ENCODE results near the gene C8G.
A peak's percentile ranks its signal among the peaks of the same experiment; 100 is the strongest.

Gene C8G

GRCh38 chr9:136941231-136942111, 3.6 kb upstream of the C8G start:
- Histone ChIP-seq H3K79me2 (ENCODE audit: control insufficient read depth, insufficient read depth, low read length, unreplicated experiment) (peaks cover 33% of the 10 kb centered on the region), H3K27me3 (ENCODE audit: insufficient read depth, low read length) (no peaks in the 10 kb centered on the region), H3K4me1 (ENCODE audit: control insufficient read depth, insufficient read depth, low read length, unreplicated experiment) (peaks cover 7% of the 10 kb centered on the region), H3K4me3 (ENCODE audit: low read depth, low read length) (no peak overlapping the region; the same call in 1 of the 2 replicates), H3K27ac (ENCODE audit: low read depth, low read length) (no peak overlapping the region), H3K36me3 (ENCODE audit: insufficient read depth, low read length) (peaks cover 37% of the 10 kb centered on the region; the same call in 1 of the 2 replicates), H2AFZ (ENCODE audit: low read length, unreplicated experiment) (no peak overlapping the region)

- Histone ChIP-seq H3K36me3 (ENCODE audit: insufficient read depth, low read length) (peaks cover 37% of the 10 kb centered on the region; the same call in 1 of the 2 replicates), H3K27me3 (ENCODE audit: insufficient read depth, low read length) (no peaks in the 10 kb centered on the region), H2AFZ (ENCODE audit: low read length, unreplicated experiment) (no peak overlapping the region), H3K4me1 (ENCODE audit: control insufficient read depth, insufficient read depth, low read length, unreplicated experiment) (peaks cover 7% of the 10 kb centered on the region), H3K79me2 (ENCODE audit: control insufficient read depth, insufficient read depth, low read length, unreplicated experiment) (peaks cover 33% of the 10 kb centered on the region), H3K4me3 (ENCODE audit: low read depth, low read length) (peak overlapping the region; percentile 99), H3K27ac (ENCODE audit: low read depth, low read length) (no peak overlapping the region)
Measured at GRCh38 chr9:136942112-136942880, 2.7 kb upstream of the C8G start.

- H3K27ac ChIP-seq (ENCODE audit: low read depth, low read length): no peak overlapping the region
- no peak overlapping the region for H2AFZ ChIP-seq (ENCODE audit: low read length, unreplicated experiment)
- peaks cover 37% of the 10 kb centered on the region; the same call in 1 of the 2 replicates for H3K36me3 ChIP-seq (ENCODE audit: insufficient read depth, low read length)
- peak overlapping the region; percentile 99 for H3K4me3 ChIP-seq (ENCODE audit: low read depth, low read length)
- peaks cover 9% of the 10 kb centered on the region for H3K4me1 ChIP-seq (ENCODE audit: control insufficient read depth, insufficient read depth, low read length, unreplicated experiment)
- peaks cover 33% of the 10 kb centered on the region for H3K79me2 ChIP-seq (ENCODE audit: control insufficient read depth, insufficient read depth, low read length, unreplicated experiment)
- no peaks in the 10 kb centered on the region for H3K27me3 ChIP-seq (ENCODE audit: insufficient read depth, low read length)
Measured at GRCh38 chr9:136942881-136943230, 2.2 kb upstream of the C8G start.

- Histone ChIP-seq H3K4me1 (ENCODE audit: control insufficient read depth, insufficient read depth, low read length, unreplicated experiment) (peaks cover 13% of the 10 kb centered on the region), H3K36me3 (ENCODE audit: insufficient read depth, low read length) (peaks cover 37% of the 10 kb centered on the region; the same call in 1 of the 2 replicates), H3K27me3 (ENCODE audit: insufficient read depth, low read length) (no peaks in the 10 kb centered on the region), H3K4me3 (ENCODE audit: low read depth, low read length) (peak overlapping the region; percentile 99), H3K79me2 (ENCODE audit: control insufficient read depth, insufficient read depth, low read length, unreplicated experiment) (peaks cover 33% of the 10 kb centered on the region), H3K27ac (ENCODE audit: low read depth, low read length) (peak overlapping the region; percentile 78), H2AFZ (ENCODE audit: low read length, unreplicated experiment) (peak overlapping the region; percentile 50)
Measured at GRCh38 chr9:136943291-136944211, 1.5 kb upstream of the C8G start.

GRCh38 chr9:136944212-136944518, 878 bp upstream of the C8G start:
- peaks cover 13% of the 10 kb centered on the region for H3K4me1 ChIP-seq (ENCODE audit: control insufficient read depth, insufficient read depth, low read length, unreplicated experiment)
- H3K36me3 ChIP-seq (ENCODE audit: insufficient read depth, low read length): peaks cover 33% of the 10 kb centered on the region; the same call in 1 of the 2 replicates
- peak overlapping the region; percentile 99 for H3K4me3 ChIP-seq (ENCODE audit: low read depth, low read length)
- H3K27ac ChIP-seq (ENCODE audit: low read depth, low read length): peak overlapping the region; percentile 78
- H3K27me3 ChIP-seq (ENCODE audit: insufficient read depth, low read length): no peaks in the 10 kb centered on the region
- H3K79me2 ChIP-seq (ENCODE audit: control insufficient read depth, insufficient read depth, low read length, unreplicated experiment): peaks cover 33% of the 10 kb centered on the region
- H2AFZ ChIP-seq (ENCODE audit: low read length, unreplicated experiment): peak overlapping the region; percentile 50

GRCh38 chr9:136945333-136946227, 537 bp downstream of the C8G start:
- no peak overlapping the region for H2AFZ ChIP-seq (ENCODE audit: low read length, unreplicated experiment)
- no peak overlapping the region for H3K27ac ChIP-seq (ENCODE audit: low read depth, low read length)
- H3K79me2 ChIP-seq (ENCODE audit: control insufficient read depth, insufficient read depth, low read length, unreplicated experiment): peaks cover 27% of the 10 kb centered on the region
- H3K4me3 ChIP-seq (ENCODE audit: low read depth, low read length): no peak overlapping the region
- H3K4me1 ChIP-seq (ENCODE audit: control insufficient read depth, insufficient read depth, low read length, unreplicated experiment): peaks cover 13% of the 10 kb centered on the region
- H3K27me3 ChIP-seq (ENCODE audit: insufficient read depth, low read length): no peaks in the 10 kb centered on the region
- H3K36me3 ChIP-seq (ENCODE audit: insufficient read depth, low read length): peaks cover 21% of the 10 kb centered on the region; the same call in 1 of the 2 replicates

- peaks cover 22% of the 10 kb centered on the region for H3K79me2 ChIP-seq (ENCODE audit: control insufficient read depth, insufficient read depth, low read length, unreplicated experiment)
- peaks cover 14% of the 10 kb centered on the region; the same call in 1 of the 2 replicates for H3K36me3 ChIP-seq (ENCODE audit: insufficient read depth, low read length)
- no peak overlapping the region for H3K4me3 ChIP-seq (ENCODE audit: low read depth, low read length)
- H2AFZ ChIP-seq (ENCODE audit: low read length, unreplicated experiment): no peak overlapping the region
- no peaks in the 10 kb centered on the region for H3K27me3 ChIP-seq (ENCODE audit: insufficient read depth, low read length)
- H3K4me1 ChIP-seq (ENCODE audit: control insufficient read depth, insufficient read depth, low read length, unreplicated experiment): peaks cover 13% of the 10 kb centered on the region
- no peak overlapping the region for H3K27ac ChIP-seq (ENCODE audit: low read depth, low read length)
Measured at GRCh38 chr9:136946228-136947027, 1.4 kb downstream of the C8G start.

- Histone ChIP-seq H2AFZ (ENCODE audit: low read length, unreplicated experiment) (no peak overlapping the region), H3K27me3 (ENCODE audit: insufficient read depth, low read length) (no peaks in the 10 kb centered on the region), H3K36me3 (ENCODE audit: insufficient read depth, low read length) (peaks cover 6% of the 10 kb centered on the region; the same call in 1 of the 2 replicates), H3K79me2 (ENCODE audit: control insufficient read depth, insufficient read depth, low read length, unreplicated experiment) (peaks cover 18% of the 10 kb centered on the region), H3K4me1 (ENCODE audit: control insufficient read depth, insufficient read depth, low read length, unreplicated experiment) (peaks cover 13% of the 10 kb centered on the region), H3K4me3 (ENCODE audit: low read depth, low read length) (no peak overlapping the region), H3K27ac (ENCODE audit: low read depth, low read length) (no peak overlapping the region)
Measured at GRCh38 chr9:136947028-136947891, 2.2 kb downstream of the C8G start.
